IPS-18a (cell line): Measurements from ENCODE around the gene SNAI3.

Source experiments
- H3K27ac ChIP-seq: one replicate; pipeline ENCODE4 v1.5.1; 2013; ENCODE audit warnings: low read length
- H3K27me3 ChIP-seq: one replicate; pipeline ENCODE4 v1.6.1; 2013; ENCODE audit warnings: mild to moderate bottlenecking, low read length; ENCODE audit not compliant: control insufficient read depth, insufficient read depth
- H3K36me3 ChIP-seq: one replicate; pipeline ENCODE4 v1.6.1; 2013; ENCODE audit warnings: low read depth, low read length; ENCODE audit not compliant: control insufficient read depth
- H3K4me1 ChIP-seq: one replicate; pipeline ENCODE4 v1.6.1; 2013; ENCODE audit warnings: low read depth, low read length; ENCODE audit not compliant: control insufficient read depth
- H3K4me3 ChIP-seq: one replicate; pipeline ENCODE4 v1.5.1; 2013; ENCODE audit warnings: low read length
- H3K9ac ChIP-seq: one replicate; pipeline ENCODE4 v1.6.1; 2013; ENCODE audit warnings: mild to moderate bottlenecking, low read length, moderate library complexity
- H3K9me3 ChIP-seq: one replicate; pipeline ENCODE4 v1.6.1; 2013; ENCODE audit warnings: low read depth, low read length; ENCODE audit not compliant: control insufficient read depth

SNAI3 gene

DNA sequence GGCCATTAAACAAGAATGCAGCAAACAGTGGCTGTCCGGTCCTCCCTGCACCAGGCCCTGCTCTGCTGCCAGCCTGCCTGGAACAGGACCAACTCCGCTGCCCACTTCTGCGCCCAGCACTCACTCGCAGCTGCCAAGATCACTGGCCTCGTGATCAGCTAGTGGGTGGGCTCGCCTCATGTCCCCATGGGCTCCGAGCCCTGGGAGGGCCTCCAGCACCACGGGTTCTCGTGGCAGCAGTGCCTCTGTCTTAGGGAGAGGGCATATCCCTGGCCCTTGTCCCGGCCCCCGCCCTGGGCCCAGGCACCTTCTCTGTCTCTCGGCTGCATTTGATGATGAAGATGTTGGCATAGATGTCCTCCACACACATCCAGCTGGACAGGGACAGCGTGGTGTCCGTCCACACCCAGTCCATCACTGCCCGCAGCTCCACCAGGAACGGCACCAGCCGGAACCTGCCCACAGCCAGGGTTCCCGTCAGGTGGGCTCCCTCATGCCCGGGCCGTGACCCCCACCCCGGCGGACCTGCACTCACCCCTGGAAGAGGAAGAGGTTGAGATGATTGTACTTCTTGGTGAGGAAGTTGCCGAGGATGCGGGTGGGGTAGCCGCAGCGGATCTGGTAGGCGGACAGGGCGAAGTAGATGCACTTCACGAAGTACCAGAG is 33.1 kb upstream of the SNAI3 start:
- Histone ChIP-seq H3K4me1 (no peaks in the 10 kb centered on the region), H3K27me3 (no peaks in the 10 kb centered on the region), H3K9me3 (no peaks in the 10 kb centered on the region), H3K27ac (no peak overlapping the region), H3K4me3 (no peak overlapping the region), H3K9ac (no peak overlapping the region), H3K36me3 (peaks cover 17% of the 10 kb centered on the region)

DNA sequence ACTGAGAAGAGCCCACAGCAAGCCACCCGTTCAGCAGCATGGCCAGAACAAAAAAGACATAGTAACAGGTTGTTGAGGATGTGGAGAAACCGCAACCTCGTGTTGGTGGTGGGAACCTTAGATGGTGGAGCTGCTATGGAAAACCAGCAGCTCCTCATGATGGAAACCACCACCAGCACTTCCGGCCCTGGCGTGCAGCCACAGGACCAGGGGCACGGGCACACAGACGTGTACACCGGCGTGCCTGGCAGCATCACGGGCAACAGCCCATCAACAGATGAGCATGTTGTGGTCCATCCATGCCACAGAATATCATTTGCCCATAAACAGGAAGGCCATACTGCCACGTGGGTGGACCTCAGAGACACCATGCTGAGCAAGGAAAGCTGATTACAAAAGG is 31.9 kb upstream of the SNAI3 start:
- no peaks in the 10 kb centered on the region for H3K9me3 ChIP-seq
- H3K4me3 ChIP-seq, result no peak overlapping the region
- H3K27ac ChIP-seq, result no peak overlapping the region
- no peaks in the 10 kb centered on the region for H3K27me3 ChIP-seq
- H3K4me1 ChIP-seq, result no peaks in the 10 kb centered on the region
- no peak overlapping the region for H3K9ac ChIP-seq
- H3K36me3 ChIP-seq, result peaks cover 27% of the 10 kb centered on the region

DNA sequence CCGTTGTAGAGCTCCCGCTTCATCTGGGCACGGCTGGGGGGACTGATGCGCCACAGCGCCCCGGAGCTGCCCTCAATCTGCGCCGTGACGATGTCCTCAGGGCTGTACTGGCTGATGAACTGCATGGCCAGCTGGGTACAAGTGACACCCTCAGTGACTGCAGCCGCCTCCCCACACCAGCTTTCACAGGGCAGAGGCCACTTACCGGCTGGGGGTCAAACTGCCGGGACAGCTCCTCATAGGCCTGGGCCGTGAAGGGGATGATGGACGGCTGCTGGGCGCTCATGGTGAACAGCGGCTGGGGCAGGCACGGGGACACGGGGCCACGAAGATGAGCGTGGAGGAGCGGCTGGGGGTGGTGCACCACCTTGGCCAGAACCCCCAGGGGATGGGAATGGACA is 30.3 kb upstream of the SNAI3 start:
- H3K9me3 ChIP-seq, result no peaks in the 10 kb centered on the region
- H3K4me3 ChIP-seq, result no peak overlapping the region
- H3K27ac ChIP-seq, result no peak overlapping the region
- H3K27me3 ChIP-seq, result no peaks in the 10 kb centered on the region
- peaks cover 27% of the 10 kb centered on the region for H3K36me3 ChIP-seq
- H3K4me1 ChIP-seq, result no peaks in the 10 kb centered on the region
- H3K9ac ChIP-seq, result no peak overlapping the region

DNA sequence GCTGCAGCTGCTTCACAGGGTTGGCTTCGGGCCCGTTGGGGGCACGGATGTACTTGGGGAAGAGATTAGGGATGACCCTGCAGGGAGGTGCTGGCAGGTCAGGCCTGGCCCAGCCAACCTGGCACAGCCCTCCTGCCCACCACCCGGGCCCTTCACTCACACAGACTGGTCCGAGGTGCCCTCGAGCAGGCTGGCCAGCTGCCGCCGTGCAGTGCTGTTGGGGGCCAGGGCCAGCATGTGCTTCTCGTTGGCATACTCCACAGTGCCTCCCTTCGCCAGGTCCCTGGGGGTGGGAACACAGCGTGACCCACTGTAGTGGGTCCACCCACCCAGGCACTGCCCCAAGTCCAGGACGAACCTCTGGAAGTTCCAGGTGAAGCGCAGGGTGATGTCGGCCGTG is 29.9 kb upstream of the SNAI3 start:
- H3K27ac ChIP-seq, result no peak overlapping the region
- no peaks in the 10 kb centered on the region for H3K27me3 ChIP-seq
- peaks cover 27% of the 10 kb centered on the region for H3K36me3 ChIP-seq
- no peaks in the 10 kb centered on the region for H3K4me1 ChIP-seq
- no peak overlapping the region for H3K4me3 ChIP-seq
- H3K9me3 ChIP-seq, result no peaks in the 10 kb centered on the region
- H3K9ac ChIP-seq, result no peak overlapping the region

DNA sequence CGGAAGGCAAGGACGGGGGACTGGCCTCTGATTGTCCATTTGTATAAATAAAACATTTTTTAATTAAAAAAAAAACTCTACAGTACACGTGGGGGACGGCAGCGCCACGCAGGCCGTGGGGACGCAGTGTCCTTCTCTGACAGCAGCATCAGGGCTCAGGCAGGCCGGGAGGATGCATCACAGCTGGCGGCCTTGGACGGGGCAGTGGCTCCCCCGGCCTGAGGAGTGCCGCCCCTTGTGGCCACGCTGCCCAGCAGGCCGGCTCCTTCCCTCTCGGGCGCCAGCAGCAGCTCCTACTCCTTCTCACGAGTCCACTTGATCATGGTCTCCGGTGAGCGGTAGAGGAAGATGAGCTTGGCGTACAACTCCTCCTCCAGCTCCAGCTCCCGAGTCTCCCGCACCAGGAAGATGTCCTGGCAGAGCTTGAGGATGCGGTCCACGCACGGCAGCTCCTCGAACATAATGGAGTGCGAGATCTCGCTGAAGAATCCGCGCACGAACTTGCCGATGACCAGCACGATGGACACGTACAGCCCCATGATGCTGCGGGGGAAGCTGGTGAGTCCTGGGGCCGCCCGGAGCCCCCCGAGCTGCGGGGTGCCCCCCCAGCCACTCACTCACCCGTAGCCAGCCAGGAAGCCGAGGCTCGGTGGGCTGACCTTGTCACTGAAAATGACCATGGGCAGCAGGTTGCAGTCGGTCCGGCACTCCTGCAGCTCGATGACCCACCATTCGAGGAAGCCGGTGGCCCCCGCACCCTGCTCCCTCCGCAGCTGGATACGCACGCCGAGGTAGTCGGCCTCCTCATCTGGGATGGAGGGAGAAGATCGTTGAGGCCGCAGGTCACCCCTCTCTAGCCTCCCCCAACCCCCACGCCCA is 29.2 kb upstream of the SNAI3 start:
- Histone ChIP-seq H3K9me3 (no peaks in the 10 kb centered on the region), H3K27ac (no peak overlapping the region), H3K4me1 (no peaks in the 10 kb centered on the region), H3K4me3 (no peak overlapping the region), H3K9ac (no peak overlapping the region), H3K36me3 (peaks cover 27% of the 10 kb centered on the region), H3K27me3 (no peaks in the 10 kb centered on the region)

DNA sequence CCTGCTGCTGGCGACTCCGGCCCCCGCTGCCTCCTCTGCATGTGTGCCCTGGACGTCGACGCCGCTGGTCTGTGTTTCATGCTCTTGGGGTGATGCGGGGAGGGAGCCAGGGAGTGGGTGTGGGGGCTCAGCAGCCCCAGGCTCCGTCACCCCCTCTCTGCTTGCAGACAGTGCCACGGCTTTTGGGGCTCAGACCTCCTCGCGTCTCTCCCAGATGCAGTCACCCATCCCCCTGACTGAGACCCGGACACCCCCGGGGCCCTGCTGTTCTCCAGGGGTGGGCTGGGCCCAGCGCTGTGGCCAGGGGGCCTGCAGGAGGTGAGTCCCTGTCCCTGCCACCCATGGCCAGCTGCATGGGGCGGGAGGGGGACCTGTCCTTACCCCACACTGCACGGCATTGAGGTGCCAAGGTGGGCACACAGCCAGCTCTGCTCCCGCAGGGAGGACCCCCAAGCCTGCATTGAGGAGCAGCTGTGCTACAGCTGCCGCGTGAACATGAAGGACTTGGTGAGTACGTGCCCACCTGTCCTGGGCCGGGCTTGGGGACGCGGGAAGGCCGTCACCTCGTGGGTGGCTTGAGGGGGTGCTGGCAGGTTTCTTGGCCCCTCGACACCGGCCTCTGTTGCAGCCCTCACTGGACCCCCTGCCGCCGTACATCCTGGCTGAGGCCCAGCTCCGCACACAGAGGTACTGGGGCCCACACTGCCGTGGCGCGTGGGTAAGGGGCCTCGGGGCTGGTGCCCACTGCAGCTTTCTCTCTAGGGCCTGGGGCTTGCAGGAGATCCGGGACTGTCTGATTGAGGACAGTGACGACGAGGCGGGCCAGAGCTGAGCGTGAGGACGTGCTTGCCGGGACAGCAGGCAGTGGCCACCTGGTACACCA is 28.4 kb upstream of the SNAI3 start:
- Histone ChIP-seq H3K27me3 (no peaks in the 10 kb centered on the region), H3K4me1 (no peaks in the 10 kb centered on the region), H3K27ac (no peak overlapping the region), H3K9ac (no peak overlapping the region), H3K9me3 (no peaks in the 10 kb centered on the region), H3K36me3 (peaks cover 27% of the 10 kb centered on the region), H3K4me3 (no peak overlapping the region)

DNA sequence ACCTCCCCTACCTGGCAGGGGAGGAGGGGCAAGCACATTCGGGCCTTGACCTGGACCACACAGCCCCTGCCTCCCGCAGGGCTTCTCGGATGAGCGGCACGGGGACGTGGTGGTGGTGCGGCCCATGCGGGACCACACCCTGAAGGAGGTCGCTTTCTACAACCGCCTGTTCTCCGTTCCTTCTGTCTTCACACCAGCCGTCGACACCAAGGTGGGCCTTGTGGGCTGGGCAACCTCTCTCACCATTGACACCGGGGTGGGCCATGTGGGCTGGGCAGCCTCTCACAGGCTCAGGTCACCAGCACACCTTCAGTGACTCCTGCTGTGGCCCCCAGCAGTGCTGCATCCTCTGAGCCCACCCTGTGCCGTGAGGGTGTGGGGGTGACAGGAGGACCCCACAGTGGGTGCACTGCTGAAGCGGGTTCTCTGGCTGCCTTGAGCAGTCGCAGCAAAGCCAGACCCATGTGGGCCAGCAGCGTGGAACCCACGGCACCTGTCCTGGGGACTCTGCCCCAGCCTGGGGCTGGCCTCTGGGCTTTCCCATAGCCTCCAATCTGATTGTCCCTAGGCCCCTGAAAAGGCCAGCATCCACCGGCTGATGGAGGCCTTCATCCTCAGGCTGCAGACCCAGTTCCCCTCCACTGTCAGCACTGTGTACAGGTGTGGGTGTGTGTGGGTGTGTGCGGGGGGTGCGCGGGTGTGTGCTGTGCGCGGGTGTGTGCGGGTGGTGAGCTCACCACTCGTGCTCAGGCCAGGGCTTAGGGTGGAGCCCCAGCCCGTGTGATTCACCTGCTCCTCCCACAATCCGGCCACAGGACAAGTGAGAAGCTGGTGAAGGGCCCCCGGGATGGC is 27.5 kb upstream of the SNAI3 start:
- Histone ChIP-seq H3K27ac (no peak overlapping the region), H3K36me3 (peaks cover 23% of the 10 kb centered on the region), H3K27me3 (no peaks in the 10 kb centered on the region), H3K4me3 (no peak overlapping the region), H3K4me1 (no peaks in the 10 kb centered on the region), H3K9ac (no peak overlapping the region), H3K9me3 (no peaks in the 10 kb centered on the region)

DNA sequence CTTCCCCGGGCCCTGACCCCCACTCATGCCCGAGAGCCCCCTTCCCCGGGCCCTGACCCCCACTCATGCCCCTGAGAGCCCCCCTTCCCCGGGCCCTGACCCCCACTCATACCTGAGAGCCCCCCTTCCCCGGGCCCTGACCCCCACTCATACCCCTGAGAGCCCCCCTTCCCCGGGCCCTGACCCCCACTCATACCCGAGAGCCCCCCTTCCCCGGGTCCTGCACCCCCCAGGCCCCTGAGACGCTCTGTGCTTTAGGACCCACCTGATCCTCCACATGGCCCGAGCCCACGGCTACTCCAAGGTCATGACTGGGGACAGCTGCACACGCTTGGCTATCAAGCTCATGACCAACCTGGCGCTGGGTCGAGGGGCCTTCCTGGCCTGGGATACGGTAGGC is 26.7 kb upstream of the SNAI3 start:
- H3K4me1 ChIP-seq, result no peaks in the 10 kb centered on the region
- no peaks in the 10 kb centered on the region for H3K27me3 ChIP-seq
- no peaks in the 10 kb centered on the region for H3K9me3 ChIP-seq
- H3K9ac ChIP-seq, result no peak overlapping the region
- no peak overlapping the region for H3K4me3 ChIP-seq
- H3K36me3 ChIP-seq, result peaks cover 23% of the 10 kb centered on the region
- H3K27ac ChIP-seq, result no peak overlapping the region

DNA sequence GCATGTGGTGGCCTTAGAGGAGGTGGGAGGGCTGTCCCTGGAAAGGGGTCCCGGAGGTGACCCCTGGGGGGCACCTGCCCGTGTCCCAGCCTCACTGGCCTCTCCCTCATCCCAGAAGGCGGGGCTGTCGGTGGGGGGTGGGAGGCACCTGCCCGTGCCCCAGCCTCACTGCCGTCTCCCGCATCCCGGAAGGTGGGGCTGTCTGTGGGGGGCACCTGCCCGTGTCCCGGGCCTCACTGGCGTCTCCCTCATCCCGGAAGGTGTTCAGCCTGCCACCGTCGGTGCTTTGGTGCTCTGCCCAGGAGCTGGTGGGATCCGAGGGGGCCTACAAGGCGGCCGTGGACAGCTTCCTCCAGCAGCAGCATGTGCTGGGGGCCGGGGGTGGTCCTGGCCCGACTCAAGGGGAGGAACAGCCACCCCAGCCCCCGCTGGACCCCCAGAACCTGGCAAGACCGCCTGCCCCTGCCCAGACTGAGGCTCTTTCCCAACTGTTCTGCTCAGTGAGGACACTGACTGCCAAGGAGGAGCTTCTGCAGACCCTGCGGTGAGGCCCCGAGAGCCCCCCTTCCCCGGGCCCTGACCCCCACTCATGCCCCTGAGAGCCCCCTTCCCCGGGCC is 26.2 kb upstream of the SNAI3 start:
- Histone ChIP-seq H3K27me3 (no peaks in the 10 kb centered on the region), H3K4me3 (no peak overlapping the region), H3K9ac (no peak overlapping the region), H3K4me1 (no peaks in the 10 kb centered on the region), H3K9me3 (no peaks in the 10 kb centered on the region), H3K36me3 (peaks cover 23% of the 10 kb centered on the region), H3K27ac (no peak overlapping the region)

DNA sequence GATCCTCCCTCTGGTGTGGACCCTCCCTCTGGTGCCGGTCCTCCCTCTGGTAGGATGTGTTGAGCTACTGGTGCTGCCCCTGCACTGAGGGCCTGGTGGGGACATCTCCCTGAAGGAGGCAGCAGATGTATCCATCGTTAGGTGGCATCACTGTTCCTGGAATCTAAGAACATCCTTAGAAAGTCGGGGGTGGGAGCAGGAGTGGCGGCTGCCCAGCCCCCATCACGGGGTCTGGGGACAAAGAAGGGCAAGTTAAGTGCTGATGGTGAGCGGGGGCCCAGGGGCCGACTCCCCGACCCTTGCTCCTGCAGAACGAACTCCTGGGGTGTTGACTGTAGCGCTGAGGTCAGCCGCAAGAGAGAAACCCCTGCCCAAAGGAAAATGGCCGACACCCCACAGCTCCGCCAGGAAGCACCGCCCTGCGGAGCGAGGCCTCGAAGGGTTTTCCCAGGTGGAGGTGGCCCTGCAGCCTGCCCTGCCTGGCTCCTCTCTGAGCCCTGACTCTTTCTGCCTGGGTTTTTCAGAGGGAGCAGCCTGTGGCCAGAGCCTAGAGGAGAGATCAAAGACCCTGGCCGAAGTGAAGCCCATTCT is 25.5 kb upstream of the SNAI3 start:
- Histone ChIP-seq H3K4me3 (no peak overlapping the region), H3K9me3 (no peaks in the 10 kb centered on the region), H3K9ac (no peak overlapping the region), H3K36me3 (peaks cover 20% of the 10 kb centered on the region), H3K4me1 (no peaks in the 10 kb centered on the region), H3K27me3 (no peaks in the 10 kb centered on the region), H3K27ac (no peak overlapping the region)
